ENCODE data around the gene IL15.

DNA sequence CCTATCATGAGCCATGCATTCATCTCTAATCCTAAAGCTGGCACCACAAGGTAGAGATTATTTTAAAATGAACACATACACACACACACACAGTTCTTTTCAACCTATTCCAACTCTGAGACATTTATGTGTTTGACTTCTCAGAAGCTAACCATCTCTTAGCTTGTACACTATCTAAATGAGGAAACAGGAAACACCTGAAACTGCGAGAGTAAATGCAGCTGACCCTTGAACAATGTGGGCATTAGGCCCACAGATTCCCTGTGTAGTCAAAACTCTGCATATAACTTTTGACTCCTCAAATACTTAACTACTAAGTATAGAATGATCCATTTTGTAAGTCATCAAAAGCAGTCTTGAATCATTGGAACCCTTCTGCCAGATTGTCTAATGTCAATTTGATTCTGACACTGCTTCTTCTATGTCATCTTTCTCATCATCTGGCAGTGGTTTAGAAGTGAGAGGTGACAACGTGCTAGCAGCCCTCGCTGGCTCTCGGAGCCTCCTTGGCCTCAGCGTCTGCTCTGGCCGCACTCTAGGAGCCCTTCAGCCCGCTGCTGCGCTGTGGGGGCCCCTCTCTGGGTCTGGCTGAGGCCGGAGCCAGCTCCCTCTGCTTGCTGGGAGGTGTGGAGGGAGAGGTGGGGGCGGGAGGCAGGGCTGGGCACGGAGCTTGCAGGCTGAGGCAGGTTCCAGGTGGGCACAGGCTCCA is 21.4 kb upstream of the IL15 start:
- TF ChIP-seq, protein P1, sequence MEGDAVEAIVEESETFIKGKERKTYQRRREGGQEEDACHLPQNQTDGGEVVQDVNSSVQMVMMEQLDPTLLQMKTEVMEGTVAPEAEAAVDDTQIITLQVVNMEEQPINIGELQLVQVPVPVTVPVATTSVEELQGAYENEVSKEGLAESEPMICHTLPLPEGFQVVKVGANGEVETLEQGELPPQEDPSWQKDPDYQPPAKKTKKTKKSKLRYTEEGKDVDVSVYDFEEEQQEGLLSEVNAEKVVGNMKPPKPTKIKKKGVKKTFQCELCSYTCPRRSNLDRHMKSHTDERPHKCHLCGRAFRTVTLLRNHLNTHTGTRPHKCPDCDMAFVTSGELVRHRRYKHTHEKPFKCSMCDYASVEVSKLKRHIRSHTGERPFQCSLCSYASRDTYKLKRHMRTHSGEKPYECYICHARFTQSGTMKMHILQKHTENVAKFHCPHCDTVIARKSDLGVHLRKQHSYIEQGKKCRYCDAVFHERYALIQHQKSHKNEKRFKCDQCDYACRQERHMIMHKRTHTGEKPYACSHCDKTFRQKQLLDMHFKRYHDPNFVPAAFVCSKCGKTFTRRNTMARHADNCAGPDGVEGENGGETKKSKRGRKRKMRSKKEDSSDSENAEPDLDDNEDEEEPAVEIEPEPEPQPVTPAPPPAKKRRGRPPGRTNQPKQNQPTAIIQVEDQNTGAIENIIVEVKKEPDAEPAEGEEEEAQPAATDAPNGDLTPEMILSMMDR (IDR thresholded peaks at IDR 0.05): no peak
- TF ChIP-seq POLR2AphosphoS5 (IDR thresholded peaks at IDR 0.05; ENCODE audit: insufficient read depth in 1 of 2, low read depth in 1 of 2) (no peak), POLR2A (IDR thresholded peaks at IDR 0.05) (no peak)
